H4 (cell line): ENCODE results near the gene FAM3D. TPM values are rescaled to one million over a fixed set of nuclear protein-coding genes. Genes with fewer than 3 reads are reported as not detected.

Experiments
- DNase-seq: peaks from one replicate; pipeline ENCODE4 v3.0.0-alpha.2; 2015; ENCODE audit warnings: low spot score
- total RNA-seq: library from RNA; depleted of rRNA; stranded (reverse); fragments of >200 nt; shearing (Covaris generic); gene quantifications from 2 replicates; pipeline ENCODE4 v1.2.3, GENCODE V29; 2014

The FAM3D gene
- total RNA-seq, 1 experiment from 2014 or later = 0.17 TPM

GRCh38 chr3:58656631-58657030, 9.9 kb downstream of the FAM3D start:
- DNase-seq = no peak

DNA sequence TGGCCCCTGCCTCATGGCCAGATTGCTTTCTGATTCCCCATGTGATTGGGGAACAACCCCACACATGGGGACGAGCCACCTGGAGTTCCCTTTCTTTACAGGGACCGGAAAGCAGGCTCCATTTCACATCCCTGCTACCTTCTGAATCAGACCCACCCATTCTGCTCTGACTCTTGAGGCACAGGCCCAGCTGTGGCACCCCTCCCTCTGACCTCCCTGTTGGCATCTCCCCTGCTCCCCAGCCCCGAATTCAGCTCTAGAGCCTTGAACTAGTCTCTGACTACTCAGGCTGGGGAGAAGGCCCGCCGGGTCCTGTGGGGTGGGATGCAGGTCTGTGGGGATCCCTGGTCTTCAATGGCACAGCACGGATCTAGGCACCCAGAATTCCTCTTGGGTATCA, 12.1 kb downstream of the FAM3D start:
- no peak for DNase-seq

GRCh38 chr3:58652624-58653023, 13.9 kb downstream of the FAM3D start:
- DNase-seq = no peak

DNA sequence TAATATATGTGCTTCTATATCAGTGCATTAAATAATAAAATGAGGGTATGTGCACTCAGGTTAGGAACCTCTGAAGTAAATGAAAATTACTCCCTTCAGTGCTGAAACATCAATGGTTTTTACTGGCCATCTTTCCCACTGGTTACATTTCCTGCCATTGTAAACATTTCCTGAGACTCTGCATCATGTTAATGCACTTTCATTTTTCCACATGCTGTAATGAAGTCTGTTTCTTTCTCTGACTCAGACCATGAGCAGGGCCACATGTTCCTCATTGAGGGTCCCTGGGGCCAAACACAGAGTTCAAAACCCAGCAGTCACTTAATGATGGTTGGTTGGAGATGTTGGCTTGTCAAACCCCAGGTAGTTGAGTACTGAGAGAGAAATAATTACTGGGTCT, 15.3 kb downstream of the FAM3D start:
- DNase-seq = no peak

GRCh38 chr3:58647381-58648141, 19.0 kb downstream of the FAM3D start:
- DNase-seq = no peak

GRCh38 chr3:58646503-58646902, 20.1 kb downstream of the FAM3D start:
- DNase-seq = no peak

GRCh38 chr3:58645726-58646125, 20.8 kb downstream of the FAM3D start:
- DNase-seq = no peak

GRCh38 chr3:58642846-58643245, 23.7 kb downstream of the FAM3D start:
- no peak for DNase-seq

DNA sequence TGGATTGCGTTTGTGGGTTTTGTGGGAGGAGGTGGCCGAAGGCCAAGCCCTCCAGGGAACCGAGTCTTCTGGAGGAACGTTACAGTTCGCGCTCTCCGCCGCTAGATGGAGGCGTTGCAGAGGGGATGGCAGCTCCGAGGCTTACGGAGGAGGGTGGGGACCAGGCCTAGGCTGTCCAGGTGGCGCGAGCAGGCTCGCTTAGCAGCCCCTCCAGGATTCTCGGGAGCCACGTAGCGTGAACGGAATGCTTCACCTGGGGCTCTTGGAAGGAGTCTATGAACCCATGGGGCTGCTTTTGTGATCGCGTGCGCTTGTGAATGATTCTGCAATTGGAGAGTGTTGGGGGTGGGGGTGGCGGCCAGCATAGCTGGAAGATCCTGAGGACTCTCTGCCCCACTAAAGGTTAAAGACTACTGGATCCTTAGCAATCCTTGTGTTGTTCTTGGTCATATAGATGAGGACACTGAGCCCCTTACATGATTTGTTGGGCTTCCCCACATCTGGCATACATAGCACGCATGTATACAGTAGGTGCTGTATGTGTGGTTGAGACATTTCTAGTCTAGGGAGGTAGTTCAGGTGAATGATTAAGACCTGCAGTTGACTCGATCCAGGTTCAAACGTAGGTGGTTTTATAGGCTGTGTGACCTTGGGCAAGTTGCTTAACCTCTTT, 25.7 kb downstream of the FAM3D start:
- peak; percentile 60 for DNase-seq

- DNase-seq = no peak
These were observed 26.7 kb downstream of the FAM3D start for GRCh38 chr3:58639842-58640241.

DNA sequence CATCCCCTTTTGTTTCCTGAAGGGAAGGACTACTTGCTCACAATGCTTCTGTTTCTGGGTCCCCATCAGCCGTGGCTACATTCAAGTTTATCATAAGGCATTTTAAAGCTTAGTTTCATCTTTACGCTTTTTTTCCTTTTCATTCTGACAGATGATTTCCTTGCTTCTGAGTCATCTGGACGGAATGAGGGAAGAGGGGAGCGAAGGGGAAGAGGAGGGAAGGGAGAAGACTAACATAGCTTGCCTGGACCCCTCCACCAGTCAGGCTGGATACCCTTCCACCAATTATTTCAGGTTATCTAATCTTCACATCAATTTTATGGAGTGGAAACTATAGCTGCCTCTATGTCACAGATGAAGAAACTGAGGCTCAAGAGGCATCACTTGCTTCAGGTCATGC, 27.6 kb downstream of the FAM3D start:
- DNase-seq = no peak

- DNase-seq = no peak
These were observed 28.0 kb downstream of the FAM3D start for GRCh38 chr3:58638591-58638990.

- DNase-seq = no peak
These were observed 29.1 kb downstream of the FAM3D start for GRCh38 chr3:58637509-58637908.

GRCh38 chr3:58635371-58636285, 30.9 kb downstream of the FAM3D start:
- no peak for DNase-seq

DNA sequence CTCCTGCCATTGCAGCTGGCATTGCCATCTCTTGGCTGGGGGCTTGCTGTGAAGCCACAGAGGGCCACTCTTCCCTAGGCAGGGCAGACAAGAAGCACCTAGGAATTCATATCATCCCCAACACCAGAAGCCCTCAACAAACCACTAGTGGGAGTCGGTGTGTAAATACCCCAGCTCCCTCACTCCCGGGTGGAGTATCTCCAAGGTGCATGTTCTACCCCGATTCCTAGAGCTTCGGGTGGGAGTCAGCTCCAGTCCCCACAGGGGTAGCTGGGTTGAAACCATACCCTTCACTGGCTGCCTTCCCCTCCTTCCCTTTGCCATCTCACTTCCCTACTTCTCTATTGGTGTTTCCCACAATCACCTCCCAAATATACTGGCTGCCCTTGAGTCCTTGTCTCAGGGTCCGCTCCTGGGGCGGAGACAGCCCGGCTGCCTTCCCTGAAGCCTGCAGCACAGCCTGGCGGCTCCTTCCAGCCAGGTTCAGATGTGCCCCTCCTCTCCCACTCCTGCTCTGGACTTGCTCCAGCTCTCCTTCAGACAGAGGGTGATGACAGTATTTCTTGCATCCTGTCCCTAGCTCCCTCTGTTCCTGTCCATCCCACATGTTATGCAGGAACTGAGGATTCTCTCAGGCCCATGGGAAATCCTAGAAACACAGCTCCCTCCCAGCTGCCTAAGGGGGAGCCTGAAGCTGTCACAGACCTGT, 33.3 kb downstream of the FAM3D start:
- no peak for DNase-seq

GRCh38 chr3:58631742-58632141, 34.8 kb downstream of the FAM3D start:
- no peak for DNase-seq

- no peak for DNase-seq
These were observed 35.9 kb downstream of the FAM3D start for GRCh38 chr3:58630710-58631092.

DNA sequence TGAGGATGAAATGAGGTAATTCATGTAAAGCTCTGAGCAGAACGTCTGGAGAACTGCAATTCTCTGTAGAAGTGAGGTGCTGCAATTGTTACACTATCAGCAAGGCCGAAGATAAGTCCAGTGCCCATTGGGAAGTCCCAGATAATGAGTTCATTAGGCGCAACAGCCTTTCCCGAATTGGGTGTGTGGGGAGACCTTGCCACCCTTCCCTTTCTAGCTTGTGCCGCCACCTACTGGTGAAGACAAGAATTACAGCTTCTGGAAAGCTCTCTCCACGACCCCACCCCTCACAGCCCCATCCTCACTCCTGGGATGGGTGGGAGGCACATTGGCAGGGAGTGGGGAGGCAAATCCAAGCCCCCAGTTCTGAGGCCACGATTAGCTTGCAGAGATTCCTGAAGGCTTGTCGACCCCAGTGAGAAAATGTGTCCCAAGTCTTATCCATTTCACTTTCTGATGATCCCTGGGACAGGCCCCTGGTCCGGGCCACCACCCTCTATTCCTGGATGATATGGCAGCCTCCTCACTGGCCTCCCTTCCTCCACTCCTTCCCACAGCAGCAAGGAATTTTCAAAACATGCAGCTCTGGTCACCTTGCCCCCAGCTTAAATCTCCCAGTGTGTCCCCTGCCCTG, 36.4 kb downstream of the FAM3D start:
- DNase-seq = peak; percentile 22

GRCh38 chr3:58629629-58630028, 36.9 kb downstream of the FAM3D start:
- DNase-seq = no peak

DNA sequence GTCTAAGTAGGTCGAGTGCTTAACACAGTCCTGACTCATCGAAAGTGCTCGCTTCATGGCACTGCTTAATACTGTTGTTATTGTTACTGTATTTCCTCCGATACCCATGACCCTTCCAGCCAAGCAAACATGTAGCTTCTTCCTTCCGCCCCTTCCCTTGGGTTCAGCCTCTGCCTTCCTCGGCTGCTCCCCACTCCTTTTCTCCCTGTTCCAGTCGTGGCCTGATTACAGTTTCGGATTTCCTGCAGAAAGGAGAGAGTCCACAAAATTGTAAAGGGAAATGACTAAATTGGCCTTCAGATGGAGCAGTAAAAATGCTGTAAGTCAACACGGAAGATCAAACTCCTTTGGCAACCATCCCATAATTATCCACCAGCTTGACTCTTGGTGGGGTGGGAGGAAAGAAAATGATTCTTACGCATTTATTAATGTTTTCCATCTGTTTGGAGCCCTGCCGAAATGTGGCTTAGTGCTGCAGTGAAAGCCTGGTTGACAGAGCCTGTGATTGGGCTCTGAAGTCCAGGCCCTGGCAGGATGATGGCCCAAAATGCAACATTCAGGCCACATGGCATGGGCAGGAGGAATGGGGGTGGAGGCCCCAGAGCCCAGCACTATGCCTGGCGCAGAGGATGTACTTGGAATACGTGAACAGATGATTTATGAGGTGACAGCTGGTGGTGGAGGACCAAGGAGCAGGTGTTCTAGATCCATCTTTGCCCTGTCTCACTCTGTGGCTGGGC, 37.6 kb downstream of the FAM3D start:
- DNase-seq = peak; percentile 12

- no peak for DNase-seq
These were observed 38.6 kb downstream of the FAM3D start for GRCh38 chr3:58627941-58628340.
